DMS 273 (cell line): Measurements from ENCODE around the gene CDKN2B.
"Not testable (repeated sequence)": the region's sequence is repeated elsewhere in the genome, so short reads cannot be mapped to it uniquely, and the experiment has no call there.

Source experiments
- DNase-seq: peaks from one replicate; lab custom pipeline; 2025; ENCODE audit not compliant: unreplicated experiment; lab: John Stamatoyannopoulos, UW

The CDKN2B gene

DNA sequence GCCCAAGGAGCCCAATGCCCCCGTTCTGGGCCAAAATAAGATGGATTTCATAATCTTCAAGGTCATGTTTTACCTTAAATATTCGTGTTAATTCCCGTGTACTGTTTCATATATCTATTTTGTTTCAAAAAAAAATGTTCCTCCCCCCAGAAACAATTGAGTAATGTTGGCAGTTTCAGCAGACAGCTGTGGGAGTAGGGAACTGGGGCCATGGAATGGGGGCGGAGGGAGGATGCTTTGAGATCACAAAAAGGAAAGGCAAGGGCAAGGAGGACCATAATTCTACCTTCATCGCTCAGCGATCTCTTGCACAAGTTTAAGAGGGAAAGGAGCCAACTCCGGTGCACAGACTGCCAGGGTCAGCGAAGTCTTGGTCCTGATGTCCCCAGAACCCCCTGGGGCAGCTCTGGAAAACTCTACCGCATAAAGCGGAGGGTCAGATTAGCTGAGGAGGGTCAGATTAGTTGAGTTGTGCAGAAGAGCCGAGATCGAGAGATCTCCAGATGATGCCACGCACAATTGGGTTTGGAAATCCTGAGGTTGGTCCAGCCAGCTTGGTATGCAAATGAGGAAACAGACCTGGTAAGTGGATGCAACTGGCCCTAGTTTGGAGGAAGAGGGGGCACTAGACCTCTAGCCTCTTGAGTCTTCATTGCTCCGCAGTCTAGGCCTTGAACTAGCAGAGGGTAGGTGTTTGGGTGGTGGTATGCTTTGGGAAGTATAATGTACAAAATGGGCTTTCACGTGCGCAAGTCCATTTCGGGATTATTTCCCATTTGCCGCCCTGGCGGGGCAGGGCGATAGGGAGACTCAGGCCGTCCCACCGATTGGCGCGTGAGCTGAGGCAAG lies 38.9 kb downstream of the CDKN2B start:
- no peak for DNase-seq

DNA sequence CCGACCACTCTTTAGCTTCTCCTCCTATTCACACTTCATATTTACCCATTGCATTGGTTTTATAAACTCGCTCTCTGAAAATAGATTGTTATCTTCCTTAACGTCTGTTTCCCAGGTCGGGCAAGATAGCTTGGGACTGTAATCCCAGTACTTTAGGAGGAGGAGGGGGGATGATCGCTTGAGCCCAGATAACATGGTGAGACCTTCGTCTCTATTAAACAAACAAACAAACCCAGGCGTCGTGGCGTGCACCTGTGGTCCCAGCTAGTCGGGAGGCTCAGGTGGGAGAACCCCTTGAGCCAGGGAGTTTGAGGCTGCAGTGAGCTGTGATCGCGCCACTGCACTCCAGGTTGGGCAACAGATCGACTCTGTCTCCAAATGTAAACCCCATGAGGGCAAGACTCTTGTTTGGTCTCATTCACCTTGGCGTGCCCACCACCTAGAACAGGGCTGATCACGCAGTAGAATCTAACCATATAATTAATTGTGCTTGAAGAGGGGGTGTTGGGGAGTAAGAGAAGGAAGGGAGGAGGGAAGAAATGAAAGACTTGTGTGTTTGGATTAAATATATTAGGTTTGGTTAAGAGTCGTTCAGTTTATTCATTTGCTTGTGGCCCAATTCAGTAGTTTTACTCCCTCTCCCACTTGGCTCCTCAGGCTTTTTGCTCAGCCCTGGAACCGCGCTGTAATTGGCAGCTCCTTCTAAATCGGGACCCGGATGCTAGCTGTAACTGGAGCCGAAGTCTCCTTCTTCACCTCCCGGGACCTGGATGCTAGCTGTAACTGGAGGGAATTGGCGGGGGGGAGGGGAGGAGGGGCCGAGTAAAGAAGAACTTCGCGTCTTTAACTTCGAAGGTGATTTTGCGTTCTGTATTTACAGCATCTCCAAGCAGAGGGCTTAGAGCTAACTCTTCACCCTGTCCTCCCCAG lies 39.8 kb downstream of the CDKN2B start:
- DNase-seq: peak; percentile 6

DNA sequence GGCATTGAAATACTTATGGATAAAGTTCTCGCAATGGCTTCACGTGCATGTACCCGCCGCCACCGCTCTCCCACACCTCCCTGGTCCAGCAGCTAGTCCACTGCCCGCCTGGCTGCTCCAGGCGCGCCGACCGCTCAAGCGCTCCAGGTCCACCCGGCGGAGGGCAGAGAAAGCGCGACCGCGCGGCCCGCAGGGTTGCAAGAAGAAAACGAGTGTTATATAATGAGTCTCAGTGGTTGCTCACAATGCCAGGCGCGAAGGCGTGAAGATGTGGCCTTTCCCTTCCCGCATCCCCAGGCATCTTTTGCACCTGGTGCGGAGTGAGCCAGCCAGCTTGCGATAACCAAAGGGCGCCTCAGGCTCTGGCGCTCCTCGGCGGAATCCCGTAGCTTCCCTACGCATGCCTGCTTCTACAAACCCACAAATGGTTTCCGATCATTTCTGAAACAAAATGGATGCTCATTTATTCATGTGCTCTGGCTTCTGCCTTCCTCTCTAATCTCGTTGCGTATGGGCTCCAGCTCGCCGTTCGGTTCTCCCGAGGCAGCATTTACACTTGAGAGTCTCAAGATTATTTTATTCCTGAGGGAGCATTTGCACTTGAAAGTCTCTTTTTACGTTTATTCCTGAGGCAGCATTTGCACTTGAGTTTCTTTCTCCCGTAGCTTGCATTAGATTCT lies 40.6 kb downstream of the CDKN2B start:
- no peak for DNase-seq

- DNase-seq: no peak
Observed at GRCh38 chr9:21967702-21968101, 41.4 kb downstream of the CDKN2B start.

GRCh38 chr9:21967169-21967568 lies 41.9 kb downstream of the CDKN2B start:
- peak; percentile 17 for DNase-seq

GRCh38 chr9:21966140-21966851 lies 42.8 kb downstream of the CDKN2B start:
- DNase-seq: no peak

DNA sequence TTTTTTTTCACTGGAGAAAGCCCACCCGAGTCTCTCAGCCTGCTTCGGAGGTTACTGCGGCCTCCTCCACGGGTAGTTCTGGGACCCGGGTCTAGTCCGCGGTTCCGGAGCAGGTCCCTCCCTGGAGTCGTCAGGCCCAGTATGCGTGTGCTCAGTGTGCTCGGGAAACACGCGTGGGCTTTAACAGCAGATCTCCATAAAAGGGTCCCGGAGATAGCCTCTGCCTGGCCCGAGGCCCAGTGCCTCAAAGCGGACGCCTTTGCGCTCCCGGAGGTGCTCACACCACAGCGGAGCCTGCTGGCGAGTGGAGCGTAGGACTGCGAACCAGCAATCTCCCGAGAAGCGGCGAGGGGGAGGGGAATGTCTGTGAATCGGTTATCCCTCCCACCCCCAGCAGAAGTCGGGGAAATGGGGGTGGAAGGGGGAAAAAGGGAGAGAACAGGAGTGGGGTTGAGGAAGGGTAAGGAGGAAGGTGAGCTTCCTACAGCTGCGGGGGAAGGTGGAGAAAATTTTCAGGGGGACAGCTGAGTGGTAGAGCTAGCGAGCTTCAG lies 43.6 kb downstream of the CDKN2B start:
- no peak for DNase-seq

- DNase-seq: peak; percentile 12
Observed at GRCh38 chr9:21964925-21965385, 44.1 kb downstream of the CDKN2B start.

GRCh38 chr9:21961569-21961968 lies 47.5 kb downstream of the CDKN2B start:
- no peak for DNase-seq

DNA sequence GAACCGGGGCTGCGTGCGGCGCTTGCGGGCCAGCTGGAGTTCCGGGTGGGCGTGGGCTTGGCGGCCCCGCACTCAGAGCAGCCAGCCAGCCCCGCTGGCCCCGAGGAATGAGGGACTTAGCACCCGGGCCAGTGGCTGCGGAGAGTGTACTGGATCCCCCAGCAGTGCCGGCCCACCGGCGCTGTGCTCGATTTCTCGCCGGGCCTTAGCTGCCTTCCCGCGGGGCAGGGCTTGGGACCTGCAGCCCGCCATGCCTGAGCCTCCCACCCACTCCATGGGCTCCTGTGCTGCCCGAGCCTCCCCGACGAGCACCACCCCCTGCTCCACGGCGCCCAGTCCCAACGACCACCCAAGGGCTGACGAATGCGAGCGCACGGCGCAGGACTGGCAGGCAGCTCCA lies 49.8 kb downstream of the CDKN2B start:
- not testable (repeated sequence) for DNase-seq

DNA sequence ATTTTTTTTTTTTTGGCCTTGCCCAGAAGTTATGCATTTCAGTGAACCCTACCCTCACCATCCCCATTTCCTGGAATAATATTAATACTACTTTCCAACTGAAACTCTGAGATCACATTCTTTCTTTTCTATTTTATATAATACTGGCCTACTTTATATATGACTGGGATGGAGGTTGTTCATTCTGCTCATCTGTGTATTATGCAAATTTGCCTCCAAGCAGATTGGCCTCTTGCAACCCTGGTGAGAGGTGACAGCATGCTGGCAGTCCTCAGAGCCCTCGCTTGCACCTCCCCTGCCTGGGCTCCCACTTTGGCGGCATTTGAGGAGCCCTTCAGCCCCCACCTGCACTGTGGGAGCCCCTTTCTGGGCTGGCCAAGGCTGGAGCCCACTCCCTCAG lies 50.3 kb downstream of the CDKN2B start:
- no peak for DNase-seq
